GM12891 (cell line): ENCODE data around the gene PLAA.

ENCODE experiments used
- POLR2A ChIP-seq: IDR thresholded peaks from 2 replicates; pipeline ENCODE4 v1.6.1; 2011; ENCODE audit warnings: low read depth, low read length, control low read depth
- TAF1 ChIP-seq: IDR thresholded peaks from 2 replicates; pipeline ENCODE4 v1.6.1; 2011; ENCODE audit warnings: low read depth, low read length, control low read depth

GRCh38 chr9:26975728-26976707 is 29.0 kb upstream of the PLAA start:
- TF ChIP-seq POLR2A (no peak), TAF1 (no peak)
